Cardiac muscle cell (in vitro differentiated cells and primary cell): ENCODE data around the gene FAM124B. TPM values are rescaled to one million over a fixed set of nuclear protein-coding genes. Genes with fewer than 3 reads are reported as not detected.

Source experiments
- DNase-seq, 2 donors: peaks; one replicate each; pipeline versions ENCODE4 v3.0.0 to v3.0.0-alpha.2; 2010 to 2017; ENCODE audit warnings: low read depth in 1 of 2, low spot score in 1 of 2
- H3K27ac ChIP-seq: fragments of 200-600 bp; sonication (generic); 2 replicates; pipeline ENCODE4 v1.5.1; 2016
- H3K27me3 ChIP-seq: fragments of 200-600 bp; sonication (generic); 2 replicates; pipeline ENCODE4 v1.6.0; 2016; ENCODE audit warnings: control low read depth
- H3K36me3 ChIP-seq: fragments of 200-600 bp; sonication (generic); 2 replicates; pipeline ENCODE4 v1.5.1; 2016; ENCODE audit warnings: control low read depth
- H3K4me1 ChIP-seq: fragments of 200-600 bp; sonication (generic); 2 replicates; pipeline ENCODE4 v1.8.1; 2017; ENCODE audit warnings: low read depth, mild to moderate bottlenecking, mixed run types
- H3K4me3 ChIP-seq: fragments of 200-600 bp; sonication (generic); 2 replicates; pipeline ENCODE4 v1.5.1; 2016; ENCODE audit warnings: mild to moderate bottlenecking
- H3K9me3 ChIP-seq: fragments of 200-600 bp; sonication (generic); 2 replicates; pipeline ENCODE4 v1.5.1; 2017; ENCODE audit warnings: low read depth, mild to moderate bottlenecking, control low read depth
- CTCF ChIP-seq: IDR thresholded peaks from 2 replicates; pipeline ENCODE4 v1.5.1; 2012; ENCODE audit warnings: low read depth, mild to moderate bottlenecking, low read length
- polyA plus RNA-seq: library from polyadenylated mRNA; unstranded; fragments of >200 nt; fragmentation: Nextera tagmentation; extraction: Ambion mirVana; gene quantifications from 2 replicates; pipeline ENCODE4 v1.2.1, GENCODE V29; 2016
- total RNA-seq: library from RNA; depleted of rRNA; stranded (reverse); fragments of >200 nt; gene quantifications from 2 replicates; pipeline ENCODE4 v1.2.3, GENCODE V29; 2016

The FAM124B gene
- total and polyA plus RNA-seq, 2 experiments from 2014 or later, result 0.17 to 0.30 TPM

DNA sequence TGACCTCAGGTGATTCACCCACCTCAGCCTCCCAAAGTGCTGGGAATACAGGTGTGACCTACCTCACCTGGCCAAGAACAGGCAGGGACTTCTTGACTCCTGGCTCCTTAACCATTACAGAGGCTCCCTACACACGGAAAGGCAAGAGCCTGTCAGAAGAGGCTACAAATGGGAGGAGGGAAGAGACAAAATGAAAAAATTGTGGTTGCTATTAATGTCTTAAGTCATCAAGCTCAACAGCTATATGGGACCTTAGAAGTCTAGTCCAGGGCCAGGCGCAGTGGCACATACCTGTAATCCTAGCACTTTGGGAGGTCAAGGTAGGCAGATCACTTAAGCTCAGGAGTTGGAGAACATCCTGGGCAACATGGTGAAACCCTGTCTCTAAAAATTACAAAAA is 11.5 kb upstream of the FAM124B start:
- H3K4me1 ChIP-seq, result no peaks in the 10 kb centered on the region
- no peaks in the 10 kb centered on the region for H3K9me3 ChIP-seq
- H3K4me3 ChIP-seq, result no peak overlapping the region
- no peak for TF ChIP-seq CTCF
- H3K27me3 ChIP-seq, result no peaks in the 10 kb centered on the region
- DNase-seq, result no peak
- H3K27ac ChIP-seq, result no peak overlapping the region
- no peaks in the 10 kb centered on the region for H3K36me3 ChIP-seq

DNA sequence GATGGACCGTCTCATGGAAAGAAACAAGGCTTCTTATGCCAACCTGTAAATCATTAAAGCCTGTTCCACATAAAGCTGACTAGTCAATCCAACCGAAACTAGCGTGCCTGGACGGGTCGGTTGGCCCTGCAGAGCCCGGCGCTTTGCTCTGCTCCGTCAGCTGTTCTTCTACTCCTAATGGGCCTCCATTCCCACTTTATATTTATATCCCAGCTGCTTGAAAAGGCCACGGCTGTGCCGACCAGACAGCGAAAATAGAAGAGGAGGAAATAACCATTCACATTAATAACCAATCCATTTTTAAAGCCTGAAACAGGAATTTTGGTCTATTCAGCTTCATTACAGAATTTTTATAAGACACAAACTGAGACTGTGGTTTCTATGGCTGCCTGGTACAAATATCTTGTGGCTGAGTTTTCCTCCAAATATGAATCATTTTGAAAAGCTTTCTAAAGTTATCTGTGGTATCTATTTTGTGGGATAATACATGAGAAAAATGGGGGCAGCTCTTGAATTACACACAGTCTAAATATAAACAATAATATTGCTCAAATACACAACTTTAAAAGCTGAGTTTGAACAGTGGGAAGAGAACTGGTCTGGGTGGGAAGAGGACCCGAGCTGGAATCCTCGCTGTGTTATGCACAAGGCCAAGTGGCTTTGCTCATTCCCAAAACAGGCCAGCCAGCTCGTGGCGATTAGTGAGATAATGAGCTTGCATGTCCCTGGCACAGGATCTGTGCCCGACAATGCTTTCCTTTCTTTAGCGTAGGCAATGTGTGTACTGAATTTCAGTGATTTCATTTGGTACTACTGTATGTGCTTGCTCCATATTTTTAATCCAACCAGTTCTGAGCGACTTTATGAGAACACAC is 10.5 kb upstream of the FAM124B start:
- H3K4me3 ChIP-seq, result no peak overlapping the region
- DNase-seq, result peak in 1 of 2 donors; percentile 38
- H3K27ac ChIP-seq, result no peak overlapping the region

DNA sequence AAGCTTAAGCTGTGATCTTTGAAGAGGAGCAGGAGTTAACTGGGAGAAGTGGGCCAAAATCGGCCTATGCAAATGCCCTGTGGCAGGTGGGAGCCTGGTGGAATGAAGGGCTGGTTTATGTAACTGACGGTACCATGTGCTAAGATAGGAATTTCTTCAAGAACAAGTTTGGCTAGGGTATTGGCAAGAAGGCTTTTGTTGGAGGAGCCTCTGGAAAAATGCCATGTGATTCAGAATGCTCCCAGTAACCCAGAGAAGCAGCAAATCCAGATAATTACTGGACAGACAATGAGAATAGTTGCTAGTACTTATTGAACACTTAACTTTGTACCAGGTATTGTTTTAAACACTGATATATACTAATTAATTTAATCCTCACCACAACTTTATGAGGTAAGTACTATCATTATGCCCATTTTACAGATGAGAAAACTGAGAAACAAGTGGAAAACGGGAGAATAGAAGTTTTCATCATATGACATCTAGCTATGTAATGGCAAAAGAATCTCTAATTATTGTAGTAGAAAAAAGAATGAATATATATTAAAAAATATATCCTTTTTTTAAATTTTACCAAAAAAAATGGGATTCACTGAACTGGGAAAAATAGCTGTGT is 9.1 kb upstream of the FAM124B start:
- no peaks in the 10 kb centered on the region for H3K36me3 ChIP-seq
- H3K27me3 ChIP-seq, result no peaks in the 10 kb centered on the region
- TF ChIP-seq CTCF, result no peak
- H3K4me3 ChIP-seq, result no peak overlapping the region
- peak in 1 of 2 donors; percentile 45 for DNase-seq
- H3K9me3 ChIP-seq, result no peaks in the 10 kb centered on the region
- no peak overlapping the region for H3K27ac ChIP-seq
- no peaks in the 10 kb centered on the region for H3K4me1 ChIP-seq

More for the DNA sequence above, 10.5 kb upstream of the FAM124B start:
- Histone ChIP-seq H3K36me3 (no peaks in the 10 kb centered on the region), H3K9me3 (no peaks in the 10 kb centered on the region), H3K27me3 (no peaks in the 10 kb centered on the region), H3K4me1 (no peaks in the 10 kb centered on the region)
- no peak for TF ChIP-seq CTCF

DNA sequence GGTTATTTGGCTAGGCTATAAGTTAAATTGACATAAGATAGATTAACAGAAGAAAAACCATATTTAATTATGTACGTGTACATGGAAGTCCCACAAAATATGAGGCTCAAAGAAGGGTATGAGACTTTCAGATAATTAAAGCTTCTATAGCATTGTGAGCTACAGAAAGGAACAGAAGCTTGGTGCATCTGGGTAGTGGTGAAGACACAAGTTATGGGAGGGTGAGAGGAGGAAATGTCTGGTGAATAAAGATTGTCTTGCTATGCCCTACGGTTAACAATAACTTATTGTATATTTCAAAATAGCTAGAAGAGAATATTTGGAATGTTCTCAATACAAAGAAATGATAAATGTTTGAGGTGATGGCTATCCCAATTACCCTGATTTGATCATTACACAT is 6.8 kb upstream of the FAM124B start:
- no peak for TF ChIP-seq CTCF
- H3K36me3 ChIP-seq, result no peaks in the 10 kb centered on the region
- no peaks in the 10 kb centered on the region for H3K4me1 ChIP-seq
- DNase-seq, result no peak
- H3K27ac ChIP-seq, result no peak overlapping the region
- H3K9me3 ChIP-seq, result no peaks in the 10 kb centered on the region
- H3K4me3 ChIP-seq, result no peak overlapping the region
- H3K27me3 ChIP-seq, result no peaks in the 10 kb centered on the region

GRCh38 chr2:224407241-224407701 is 5.4 kb upstream of the FAM124B start:
- H3K9me3 ChIP-seq, result no peaks in the 10 kb centered on the region
- H3K36me3 ChIP-seq, result no peaks in the 10 kb centered on the region
- no peak overlapping the region for H3K27ac ChIP-seq
- H3K4me1 ChIP-seq, result no peaks in the 10 kb centered on the region
- H3K4me3 ChIP-seq, result no peak overlapping the region
- peak in 1 of 2 donors; percentile 35 for DNase-seq
- H3K27me3 ChIP-seq, result no peaks in the 10 kb centered on the region
- no peak for TF ChIP-seq CTCF
